SK-N-SH treated with all-trans-retinoic acid at 6 μM for 48 hours (cell line): Measurements from ENCODE around the gene IQCM.

ENCODE experiments used
- ATAC-seq: fragments of 200-7000 bp; cut with Tn5 transposase; 3 replicates; pipeline ENCODE4 v1.9.1; 2020; ENCODE audit warnings: mild to moderate bottlenecking, moderate library complexity
- ARNTL ChIP-seq: fragments of 450-650 bp; formaldehyde crosslinking; IDR thresholded peaks from 2 replicates; pipeline ENCODE4 v1.5.0; 2020; ENCODE audit warnings: low read depth, mild to moderate bottlenecking, moderate library complexity, borderline replicate concordance
- BACH2 ChIP-seq: fragments of 250-450 bp; sonication (Bioruptor Pico); IDR thresholded peaks from 2 replicates; pipeline ENCODE4 v1.9.0; 2021; ENCODE audit warnings: mild to moderate bottlenecking, borderline replicate concordance
- CSDC2 ChIP-seq: fragments of 250-450 bp; sonication (Bioruptor Pico); IDR thresholded peaks from 2 replicates; pipeline ENCODE4 v1.5.0; 2020; ENCODE audit warnings: mild to moderate bottlenecking, moderate library complexity
- ESRRG ChIP-seq: fragments of 250-450 bp; sonication (Bioruptor Pico); IDR thresholded peaks from 2 replicates; pipeline ENCODE4 v1.6.1; 2021; ENCODE audit warnings: mild to moderate bottlenecking
- GLIS3 ChIP-seq: fragments of 250-450 bp; sonication (Bioruptor Pico); IDR thresholded peaks from 2 replicates; pipeline ENCODE4 v1.5.0; 2020; ENCODE audit warnings: mild to moderate bottlenecking, moderate library complexity
- ISL1 ChIP-seq: fragments of 250-450 bp; sonication (Bioruptor Pico); IDR thresholded peaks from 2 replicates; pipeline ENCODE4 v2.1.2; 2022; ENCODE audit warnings: mild to moderate bottlenecking, moderate library complexity
- OSR1 ChIP-seq: fragments of 250-450 bp; sonication (Bioruptor Pico); IDR thresholded peaks from 2 replicates; pipeline ENCODE4 v1.8.0; 2022; ENCODE audit warnings: moderate library complexity, mild to moderate bottlenecking, inconsistent platforms
- PPARA ChIP-seq: fragments of 250-450 bp; sonication (Bioruptor Pico); IDR thresholded peaks from 2 replicates; pipeline ENCODE4 v1.5.0; 2020; ENCODE audit warnings: mild to moderate bottlenecking, borderline replicate concordance
- RARB ChIP-seq: fragments of 250-450 bp; sonication (Bioruptor Pico); IDR thresholded peaks from 2 replicates; pipeline ENCODE4 v1.8.0; 2021; ENCODE audit warnings: mild to moderate bottlenecking, moderate library complexity
- SNAI2 ChIP-seq: fragments of 250-450 bp; sonication (Bioruptor Pico); IDR thresholded peaks from 2 replicates; pipeline ENCODE4 v1.5.0; 2020; ENCODE audit warnings: mild to moderate bottlenecking, moderate library complexity
- TCF4 ChIP-seq: fragments of 250-450 bp; sonication (Bioruptor Pico); IDR thresholded peaks from 2 replicates; pipeline ENCODE4 v1.8.0; 2021; ENCODE audit warnings: mild to moderate bottlenecking, moderate library complexity, borderline replicate concordance
- TOX ChIP-seq: fragments of 250-450 bp; sonication (Bioruptor Pico); IDR thresholded peaks from 2 replicates; pipeline ENCODE4 v1.8.0; 2021; ENCODE audit warnings: mild to moderate bottlenecking, moderate library complexity, borderline replicate concordance
- ZFP3 ChIP-seq: fragments of 250-450 bp; sonication (Bioruptor Pico); IDR thresholded peaks from 2 replicates; pipeline ENCODE4 v1.5.0; 2020; ENCODE audit warnings: mild to moderate bottlenecking, moderate library complexity
- ZFP30 ChIP-seq: fragments of 450-650 bp; formaldehyde crosslinking; IDR thresholded peaks from 2 replicates; pipeline ENCODE4 v1.5.0; 2022; ENCODE audit warnings: mild to moderate bottlenecking, moderate library complexity
- ZNF565 ChIP-seq: fragments of 450-650 bp; formaldehyde crosslinking; conservative IDR thresholded peaks from 2 replicates; pipeline ENCODE4 v1.5.0; 2020; ENCODE audit warnings: low read depth, mild to moderate bottlenecking, moderate library complexity
- ZNF70 ChIP-seq: fragments of 450-650 bp; formaldehyde crosslinking; IDR thresholded peaks from 2 replicates; pipeline ENCODE4 v1.5.0; 2020; ENCODE audit warnings: mild to moderate bottlenecking, moderate library complexity
- TF ChIP-seq, protein P1 (sequence below): fragments of 250-450 bp; sonication (Bioruptor Pico); IDR thresholded peaks from 2 replicates; pipeline ENCODE4 v1.8.0; 2020; ENCODE audit warnings: mild to moderate bottlenecking, moderate library complexity, borderline replicate concordance
- TF ChIP-seq, protein P2 (sequence below): fragments of 250-450 bp; sonication (Bioruptor Pico); IDR thresholded peaks from 2 replicates; pipeline ENCODE4 v1.8.0; 2021; ENCODE audit warnings: low read depth, mild to moderate bottlenecking, moderate library complexity, borderline replicate concordance
- TF ChIP-seq, protein P3 (sequence below): fragments of 250-450 bp; sonication (Bioruptor Pico); IDR thresholded peaks from 2 replicates; pipeline ENCODE4 v1.5.1; 2021; ENCODE audit warnings: mild to moderate bottlenecking, moderate library complexity
- TF ChIP-seq, protein P4 (sequence below): fragments of 250-450 bp; sonication (Bioruptor Pico); IDR thresholded peaks from 2 replicates; pipeline ENCODE4 v1.5.0; 2020; ENCODE audit warnings: mild to moderate bottlenecking, moderate library complexity
- TF ChIP-seq, protein P5 (sequence below): fragments of 250-450 bp; sonication (Bioruptor Pico); IDR thresholded peaks from 2 replicates; pipeline ENCODE4 v1.5.1; 2020; ENCODE audit warnings: low read depth, mild to moderate bottlenecking, moderate library complexity

The IQCM gene

DNA sequence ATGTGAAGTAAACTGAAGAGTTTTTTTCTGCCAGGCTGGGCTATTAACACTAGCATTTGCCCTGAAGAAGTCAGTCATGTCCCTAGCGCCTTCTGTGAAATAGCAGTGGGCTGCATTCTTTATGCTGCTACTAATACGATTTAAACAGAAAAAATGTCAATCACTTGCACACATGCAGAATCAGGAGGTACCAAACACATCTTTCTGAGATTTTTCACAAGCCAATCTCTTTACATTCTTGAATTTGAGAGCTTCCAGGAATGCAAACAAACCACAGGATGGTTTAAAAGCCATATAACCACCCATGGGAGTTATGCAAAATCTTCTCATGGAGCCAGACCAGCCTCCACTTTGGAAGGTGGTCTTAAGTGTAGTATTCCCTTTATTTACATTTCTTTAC lies 220.1 kb downstream of the IQCM start:
- ATAC-seq, result no peak
- no peak for TF ChIP-seq OSR1
- TF ChIP-seq, protein P1, sequence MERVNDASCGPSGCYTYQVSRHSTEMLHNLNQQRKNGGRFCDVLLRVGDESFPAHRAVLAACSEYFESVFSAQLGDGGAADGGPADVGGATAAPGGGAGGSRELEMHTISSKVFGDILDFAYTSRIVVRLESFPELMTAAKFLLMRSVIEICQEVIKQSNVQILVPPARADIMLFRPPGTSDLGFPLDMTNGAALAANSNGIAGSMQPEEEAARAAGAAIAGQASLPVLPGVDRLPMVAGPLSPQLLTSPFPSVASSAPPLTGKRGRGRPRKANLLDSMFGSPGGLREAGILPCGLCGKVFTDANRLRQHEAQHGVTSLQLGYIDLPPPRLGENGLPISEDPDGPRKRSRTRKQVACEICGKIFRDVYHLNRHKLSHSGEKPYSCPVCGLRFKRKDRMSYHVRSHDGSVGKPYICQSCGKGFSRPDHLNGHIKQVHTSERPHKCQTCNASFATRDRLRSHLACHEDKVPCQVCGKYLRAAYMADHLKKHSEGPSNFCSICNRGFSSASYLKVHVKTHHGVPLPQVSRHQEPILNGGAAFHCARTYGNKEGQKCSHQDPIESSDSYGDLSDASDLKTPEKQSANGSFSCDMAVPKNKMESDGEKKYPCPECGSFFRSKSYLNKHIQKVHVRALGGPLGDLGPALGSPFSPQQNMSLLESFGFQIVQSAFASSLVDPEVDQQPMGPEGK (CRISPR knock-in tag), result no peak
- TF ChIP-seq ZFP30 (CRISPR knock-in tag), result no peak
- TF ChIP-seq ZFP3 (CRISPR knock-in tag), result no peak
- no peak for TF ChIP-seq ISL1 (CRISPR knock-in tag)
- TF ChIP-seq ESRRG (CRISPR knock-in tag), result no peak
- TF ChIP-seq PPARA (CRISPR knock-in tag), result no peak
- no peak for TF ChIP-seq TCF4
- TF ChIP-seq, protein P2, sequence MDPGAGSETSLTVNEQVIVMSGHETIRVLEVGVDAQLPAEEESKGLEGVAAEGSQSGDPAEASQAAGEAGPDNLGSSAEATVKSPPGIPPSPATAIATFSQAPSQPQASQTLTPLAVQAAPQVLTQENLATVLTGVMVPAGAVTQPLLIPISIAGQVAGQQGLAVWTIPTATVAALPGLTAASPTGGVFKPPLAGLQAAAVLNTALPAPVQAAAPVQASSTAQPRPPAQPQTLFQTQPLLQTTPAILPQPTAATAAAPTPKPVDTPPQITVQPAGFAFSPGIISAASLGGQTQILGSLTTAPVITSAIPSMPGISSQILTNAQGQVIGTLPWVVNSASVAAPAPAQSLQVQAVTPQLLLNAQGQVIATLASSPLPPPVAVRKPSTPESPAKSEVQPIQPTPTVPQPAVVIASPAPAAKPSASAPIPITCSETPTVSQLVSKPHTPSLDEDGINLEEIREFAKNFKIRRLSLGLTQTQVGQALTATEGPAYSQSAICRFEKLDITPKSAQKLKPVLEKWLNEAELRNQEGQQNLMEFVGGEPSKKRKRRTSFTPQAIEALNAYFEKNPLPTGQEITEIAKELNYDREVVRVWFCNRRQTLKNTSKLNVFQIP (CRISPR knock-in tag), result no peak
- no peak for TF ChIP-seq RARB
- TF ChIP-seq, protein P3, sequence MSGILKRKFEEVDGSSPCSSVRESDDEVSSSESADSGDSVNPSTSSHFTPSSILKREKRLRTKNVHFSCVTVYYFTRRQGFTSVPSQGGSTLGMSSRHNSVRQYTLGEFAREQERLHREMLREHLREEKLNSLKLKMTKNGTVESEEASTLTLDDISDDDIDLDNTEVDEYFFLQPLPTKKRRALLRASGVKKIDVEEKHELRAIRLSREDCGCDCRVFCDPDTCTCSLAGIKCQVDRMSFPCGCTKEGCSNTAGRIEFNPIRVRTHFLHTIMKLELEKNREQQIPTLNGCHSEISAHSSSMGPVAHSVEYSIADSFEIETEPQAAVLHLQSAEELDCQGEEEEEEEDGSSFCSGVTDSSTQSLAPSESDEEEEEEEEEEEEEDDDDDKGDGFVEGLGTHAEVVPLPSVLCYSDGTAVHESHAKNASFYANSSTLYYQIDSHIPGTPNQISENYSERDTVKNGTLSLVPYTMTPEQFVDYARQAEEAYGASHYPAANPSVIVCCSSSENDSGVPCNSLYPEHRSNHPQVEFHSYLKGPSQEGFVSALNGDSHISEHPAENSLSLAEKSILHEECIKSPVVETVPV, result no peak
- TF ChIP-seq ZNF70 (CRISPR knock-in tag), result no peak
- TF ChIP-seq, protein P4, sequence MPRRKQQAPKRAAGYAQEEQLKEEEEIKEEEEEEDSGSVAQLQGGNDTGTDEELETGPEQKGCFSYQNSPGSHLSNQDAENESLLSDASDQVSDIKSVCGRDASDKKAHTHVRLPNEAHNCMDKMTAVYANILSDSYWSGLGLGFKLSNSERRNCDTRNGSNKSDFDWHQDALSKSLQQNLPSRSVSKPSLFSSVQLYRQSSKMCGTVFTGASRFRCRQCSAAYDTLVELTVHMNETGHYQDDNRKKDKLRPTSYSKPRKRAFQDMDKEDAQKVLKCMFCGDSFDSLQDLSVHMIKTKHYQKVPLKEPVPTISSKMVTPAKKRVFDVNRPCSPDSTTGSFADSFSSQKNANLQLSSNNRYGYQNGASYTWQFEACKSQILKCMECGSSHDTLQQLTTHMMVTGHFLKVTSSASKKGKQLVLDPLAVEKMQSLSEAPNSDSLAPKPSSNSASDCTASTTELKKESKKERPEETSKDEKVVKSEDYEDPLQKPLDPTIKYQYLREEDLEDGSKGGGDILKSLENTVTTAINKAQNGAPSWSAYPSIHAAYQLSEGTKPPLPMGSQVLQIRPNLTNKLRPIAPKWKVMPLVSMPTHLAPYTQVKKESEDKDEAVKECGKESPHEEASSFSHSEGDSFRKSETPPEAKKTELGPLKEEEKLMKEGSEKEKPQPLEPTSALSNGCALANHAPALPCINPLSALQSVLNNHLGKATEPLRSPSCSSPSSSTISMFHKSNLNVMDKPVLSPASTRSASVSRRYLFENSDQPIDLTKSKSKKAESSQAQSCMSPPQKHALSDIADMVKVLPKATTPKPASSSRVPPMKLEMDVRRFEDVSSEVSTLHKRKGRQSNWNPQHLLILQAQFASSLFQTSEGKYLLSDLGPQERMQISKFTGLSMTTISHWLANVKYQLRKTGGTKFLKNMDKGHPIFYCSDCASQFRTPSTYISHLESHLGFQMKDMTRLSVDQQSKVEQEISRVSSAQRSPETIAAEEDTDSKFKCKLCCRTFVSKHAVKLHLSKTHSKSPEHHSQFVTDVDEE, result no peak
- TF ChIP-seq, protein P5, sequence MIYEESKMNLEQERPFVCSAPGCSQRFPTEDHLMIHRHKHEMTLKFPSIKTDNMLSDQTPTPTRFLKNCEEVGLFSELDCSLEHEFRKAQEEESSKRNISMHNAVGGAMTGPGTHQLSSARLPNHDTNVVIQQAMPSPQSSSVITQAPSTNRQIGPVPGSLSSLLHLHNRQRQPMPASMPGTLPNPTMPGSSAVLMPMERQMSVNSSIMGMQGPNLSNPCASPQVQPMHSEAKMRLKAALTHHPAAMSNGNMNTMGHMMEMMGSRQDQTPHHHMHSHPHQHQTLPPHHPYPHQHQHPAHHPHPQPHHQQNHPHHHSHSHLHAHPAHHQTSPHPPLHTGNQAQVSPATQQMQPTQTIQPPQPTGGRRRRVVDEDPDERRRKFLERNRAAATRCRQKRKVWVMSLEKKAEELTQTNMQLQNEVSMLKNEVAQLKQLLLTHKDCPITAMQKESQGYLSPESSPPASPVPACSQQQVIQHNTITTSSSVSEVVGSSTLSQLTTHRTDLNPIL (CRISPR knock-in tag), result no peak
- no peak for TF ChIP-seq ARNTL (CRISPR knock-in tag)
- TF ChIP-seq GLIS3 (CRISPR knock-in tag), result no peak
- TF ChIP-seq TOX (CRISPR knock-in tag), result no peak
- no peak for TF ChIP-seq SNAI2

DNA sequence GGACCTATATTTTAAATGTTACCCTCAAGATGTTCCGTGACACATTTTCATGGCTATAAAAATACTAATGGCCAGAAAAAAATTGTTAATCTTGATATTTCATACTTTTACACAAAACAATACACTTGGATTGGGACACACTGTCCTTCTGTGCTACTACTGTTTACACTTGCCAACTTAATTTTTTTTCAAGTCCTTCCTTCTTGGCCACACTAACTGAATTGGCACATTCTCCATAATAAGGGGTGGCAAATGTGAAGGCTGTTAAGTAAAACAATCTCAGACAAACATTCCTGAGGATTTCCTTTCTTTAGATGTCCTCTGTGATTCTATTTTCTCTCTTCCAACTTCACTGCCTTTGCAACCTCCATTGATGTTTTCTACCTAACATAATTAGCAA lies 225.8 kb downstream of the IQCM start:
- no peak for ATAC-seq
- TF ChIP-seq RARB (no peak), ISL1 (CRISPR knock-in tag) (no peak), TOX (CRISPR knock-in tag) (no peak), ZFP3 (CRISPR knock-in tag) (no peak), CSDC2 (no peak), ARNTL (CRISPR knock-in tag) (no peak), OSR1 (no peak), PPARA (CRISPR knock-in tag) (no peak), ZNF565 (CRISPR knock-in tag) (no peak), BACH2 (no peak), TCF4 (no peak)
- TF ChIP-seq, protein P3, result no peak
- TF ChIP-seq, protein P1 (CRISPR knock-in tag), result no peak
